AG08396 (cell line): ENCODE measurements around the gene OLA1.

Experiments used
- DNase-seq: peaks from one replicate; pipeline ENCODE4 v3.0.0; 2012; ENCODE audit warnings: low spot score, mixed read lengths

Gene OLA1

DNA sequence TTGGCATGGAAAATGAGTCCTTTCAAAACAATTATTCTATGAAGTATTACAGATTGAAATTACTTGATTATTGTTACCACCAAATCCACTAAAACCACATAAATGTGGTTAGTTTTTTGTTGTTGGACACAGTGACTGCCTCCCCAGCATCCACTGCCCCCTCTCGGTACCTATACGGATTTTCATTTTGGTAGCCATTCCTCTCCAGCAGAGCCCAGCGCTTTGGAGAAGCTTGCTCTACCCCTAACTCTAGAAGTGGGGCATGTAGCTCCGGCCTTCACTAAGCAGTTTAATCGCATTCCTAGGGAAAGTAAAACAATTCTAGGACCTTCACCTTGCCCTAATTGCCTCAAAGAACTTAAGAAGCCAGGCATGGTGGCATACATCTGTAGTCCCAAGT, 24.2 kb downstream of the OLA1 start:
- DNase-seq: no peak

DNA sequence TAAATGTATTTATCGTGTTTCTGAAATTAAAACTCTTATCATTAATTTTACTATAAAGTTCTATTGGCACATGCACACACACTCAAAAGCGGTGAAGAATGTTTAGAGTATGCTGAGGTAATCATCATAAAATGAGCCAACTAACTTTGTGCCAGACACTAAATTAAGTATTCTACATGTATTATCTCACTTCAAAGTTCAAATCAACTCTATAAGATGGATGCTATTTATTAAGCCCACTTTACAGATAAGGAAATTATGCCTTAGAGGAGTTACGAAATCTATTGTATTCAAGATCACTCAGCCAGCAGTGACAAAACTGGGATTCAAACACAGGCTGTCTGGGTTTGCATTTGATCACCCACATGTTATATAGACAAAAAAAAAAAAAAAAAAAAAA, 24.9 kb downstream of the OLA1 start:
- DNase-seq: no peak

DNA sequence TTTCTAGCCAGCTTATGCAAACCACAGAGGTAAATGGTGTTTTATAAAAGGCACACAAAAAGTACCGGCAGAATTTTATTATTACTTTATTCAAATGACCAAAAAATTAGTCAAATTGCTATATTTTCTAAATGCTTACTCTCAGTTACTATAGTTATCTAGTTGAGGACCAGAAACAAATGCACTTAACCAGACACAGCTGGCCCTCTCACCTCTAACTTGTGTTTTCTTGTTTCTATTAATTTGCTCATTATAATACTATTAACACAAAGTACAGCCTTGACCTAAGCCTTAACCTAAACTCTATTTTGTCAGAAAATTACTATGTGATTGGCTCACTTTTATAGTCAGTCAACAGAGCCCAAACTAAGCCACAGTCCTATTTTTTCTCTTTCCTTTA, 26.2 kb downstream of the OLA1 start:
- DNase-seq: no peak

GRCh38 chr2:174219321-174219720, 29.0 kb downstream of the OLA1 start:
- no peak for DNase-seq

DNA sequence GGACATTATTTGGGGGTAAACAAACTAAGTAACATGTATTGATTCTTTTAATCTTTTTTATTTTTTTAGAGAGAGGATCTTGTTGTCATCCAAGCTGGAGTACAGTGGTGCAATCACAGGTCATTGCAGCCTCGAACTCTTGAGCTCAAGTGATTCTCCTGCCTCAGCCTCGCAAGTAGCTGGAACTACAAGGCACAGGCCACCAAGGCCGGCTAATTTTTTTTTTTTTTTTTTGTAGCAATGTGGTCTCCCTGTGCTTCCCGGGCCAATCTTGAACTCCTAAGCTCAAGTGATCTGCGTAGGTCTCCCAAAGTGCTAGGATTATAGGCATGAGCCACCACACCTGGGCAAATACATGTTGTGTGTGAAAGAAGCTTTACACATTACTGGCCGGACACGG, 29.6 kb downstream of the OLA1 start:
- no peak for DNase-seq

DNA sequence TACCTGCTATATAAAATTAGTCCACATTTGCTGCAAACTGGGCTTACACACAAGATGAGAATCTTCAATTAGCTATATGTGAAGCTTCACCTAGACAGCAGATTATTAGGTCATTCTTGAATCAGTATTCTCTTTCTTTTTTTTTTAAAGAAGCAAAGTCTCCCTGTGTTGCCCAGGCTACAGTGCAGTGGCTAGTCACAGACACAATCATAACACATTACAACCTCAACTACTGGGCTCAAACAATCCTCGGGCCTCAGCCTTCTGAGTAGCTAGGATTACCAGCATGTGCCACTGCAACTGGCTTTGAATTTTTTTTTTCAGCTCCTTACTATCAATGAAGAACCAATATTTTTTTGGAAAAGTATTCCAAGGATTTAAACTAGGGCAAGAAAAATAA, 30.5 kb downstream of the OLA1 start:
- no peak for DNase-seq

GRCh38 chr2:174211954-174212353, 36.4 kb downstream of the OLA1 start:
- DNase-seq: no peak

- no peak for DNase-seq
These were observed 37.5 kb downstream of the OLA1 start for GRCh38 chr2:174210862-174211261.

DNA sequence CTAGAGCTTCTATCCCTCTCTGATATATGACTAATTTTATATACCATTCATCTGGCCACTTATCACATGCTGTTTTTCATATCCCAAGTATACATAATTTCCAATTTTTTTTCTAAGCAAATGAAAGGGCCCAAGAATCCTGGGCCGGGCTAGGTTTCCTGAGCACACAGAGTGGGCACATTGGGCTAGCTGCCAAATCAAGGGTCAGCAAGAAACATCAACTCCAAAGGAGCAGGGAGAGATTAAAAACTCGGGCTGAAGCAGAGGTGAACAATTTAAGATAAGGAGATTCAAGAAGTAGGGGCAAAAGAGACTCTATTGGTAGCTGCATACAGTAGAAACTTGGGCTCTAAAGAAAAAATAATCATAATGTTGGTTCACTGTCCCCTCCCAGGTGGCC, 39.0 kb downstream of the OLA1 start:
- DNase-seq: no peak

DNA sequence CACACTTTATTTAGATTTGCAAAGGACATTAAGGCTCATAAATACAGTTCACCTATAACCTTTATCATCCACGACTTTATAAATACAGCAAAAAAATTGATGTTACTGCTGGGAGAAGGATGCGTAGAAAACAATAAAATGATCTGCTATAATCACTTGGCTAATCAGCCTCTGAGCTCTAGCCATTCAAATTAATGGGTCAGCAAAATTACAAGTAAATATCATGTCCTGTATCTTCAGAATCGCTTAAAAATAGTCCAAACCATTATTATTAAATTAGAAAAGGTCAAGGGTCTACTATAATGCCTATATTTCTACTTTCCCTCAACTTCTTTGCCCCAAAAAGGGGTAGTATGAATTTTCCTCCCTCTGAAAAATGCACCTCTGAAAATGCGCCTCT, 40.3 kb downstream of the OLA1 start:
- DNase-seq: no peak

DNA sequence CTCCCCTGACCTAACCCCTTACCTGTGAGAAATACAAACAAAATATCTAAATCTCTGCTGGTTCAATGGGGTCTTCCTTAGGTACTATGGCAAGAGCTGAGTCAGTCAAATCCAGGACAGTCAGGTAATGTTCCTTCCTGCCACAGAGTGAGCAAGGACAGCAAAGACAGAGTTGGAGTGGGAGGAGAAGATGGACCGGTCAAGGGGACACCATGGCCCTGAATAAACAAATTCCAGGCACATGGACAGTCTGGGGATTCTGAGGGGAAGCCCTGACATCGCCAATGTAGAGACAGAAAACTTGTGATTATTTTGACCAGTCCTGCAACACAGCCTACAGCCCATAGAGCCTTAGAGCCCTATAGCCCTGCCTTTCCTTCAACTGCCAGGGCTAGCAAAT, 42.8 kb downstream of the OLA1 start:
- no peak for DNase-seq

DNA sequence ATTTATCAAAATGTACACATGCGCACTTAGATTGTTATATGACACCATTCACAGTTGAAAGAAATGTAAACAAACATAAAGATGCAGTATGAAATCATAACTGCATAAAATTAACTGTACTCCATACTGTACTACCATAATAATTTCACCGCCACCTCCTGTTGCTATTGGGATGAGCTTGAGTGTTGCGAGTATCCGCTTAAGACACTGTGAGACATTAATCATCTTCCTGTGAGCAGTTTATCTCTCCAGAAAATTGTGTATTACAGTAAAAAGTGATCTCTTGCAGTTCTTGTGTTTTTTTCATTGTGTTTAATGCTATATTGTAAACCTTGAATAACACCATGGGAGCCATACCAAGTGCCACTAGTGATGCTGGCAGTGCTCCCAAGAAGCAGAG, 46.1 kb downstream of the OLA1 start:
- DNase-seq: no peak

GRCh38 chr2:174198846-174199564, 49.3 kb downstream of the OLA1 start:
- DNase-seq: no peak

DNA sequence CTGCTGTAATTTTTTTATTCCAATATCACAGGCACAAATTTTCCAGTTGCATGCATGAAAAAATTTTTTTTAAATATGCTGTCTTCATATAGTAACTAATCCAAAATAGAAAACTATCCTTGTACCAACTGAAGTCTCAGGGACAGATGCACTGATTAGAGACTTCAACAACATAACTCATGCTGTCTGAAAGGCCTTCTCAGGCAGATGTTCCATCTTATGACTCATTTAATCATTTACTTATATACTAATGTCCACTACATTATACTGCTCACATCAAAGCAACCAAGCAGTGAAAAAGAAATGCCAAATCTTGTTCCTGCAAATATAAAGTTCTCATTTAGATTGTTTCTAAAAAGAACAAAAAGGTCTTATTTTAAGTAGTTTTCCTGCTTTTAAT, 53.1 kb downstream of the OLA1 start:
- no peak for DNase-seq

- no peak for DNase-seq
These were observed 54.6 kb downstream of the OLA1 start for GRCh38 chr2:174193737-174194136.

DNA sequence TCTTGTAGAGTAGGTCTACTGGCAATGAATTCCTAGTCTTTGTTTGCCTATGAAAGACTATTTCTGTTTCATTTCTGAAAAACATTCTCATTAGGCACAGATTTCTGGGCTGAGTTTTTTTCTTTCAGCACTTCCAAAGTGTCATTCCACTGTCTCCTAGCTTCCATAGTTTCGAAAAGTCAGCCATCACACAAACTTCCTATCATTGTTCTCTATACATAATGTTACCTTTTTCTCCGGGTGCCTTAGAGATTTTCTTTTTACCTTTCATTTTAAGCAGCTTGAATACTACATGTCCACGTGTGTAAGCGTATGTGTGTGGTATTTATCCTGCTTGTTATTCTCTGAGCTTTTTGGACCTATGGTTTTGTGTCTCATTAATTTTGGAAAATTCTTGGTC, 55.7 kb downstream of the OLA1 start:
- no peak for DNase-seq

- DNase-seq: no peak
These were observed 56.8 kb downstream of the OLA1 start for GRCh38 chr2:174191342-174192074.

DNA sequence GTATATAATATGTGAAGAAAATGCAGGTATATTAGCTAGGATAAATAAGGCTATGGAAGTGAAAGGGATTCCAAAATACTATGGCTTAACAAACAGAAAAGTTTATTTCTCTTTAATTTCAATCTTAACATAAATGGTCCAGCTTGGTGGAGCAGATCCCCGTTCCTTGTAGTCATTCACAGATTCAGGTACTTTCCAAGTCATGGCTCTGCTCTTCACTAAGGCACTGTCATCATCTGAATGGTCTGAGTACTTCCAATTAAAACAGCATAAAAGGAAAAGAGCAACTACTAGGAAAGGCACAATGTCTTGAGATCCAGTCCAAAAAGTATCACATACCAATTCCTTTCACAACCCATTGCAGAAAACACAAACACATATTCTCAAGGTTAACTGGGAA, 63.4 kb downstream of the OLA1 start:
- no peak for DNase-seq

DNA sequence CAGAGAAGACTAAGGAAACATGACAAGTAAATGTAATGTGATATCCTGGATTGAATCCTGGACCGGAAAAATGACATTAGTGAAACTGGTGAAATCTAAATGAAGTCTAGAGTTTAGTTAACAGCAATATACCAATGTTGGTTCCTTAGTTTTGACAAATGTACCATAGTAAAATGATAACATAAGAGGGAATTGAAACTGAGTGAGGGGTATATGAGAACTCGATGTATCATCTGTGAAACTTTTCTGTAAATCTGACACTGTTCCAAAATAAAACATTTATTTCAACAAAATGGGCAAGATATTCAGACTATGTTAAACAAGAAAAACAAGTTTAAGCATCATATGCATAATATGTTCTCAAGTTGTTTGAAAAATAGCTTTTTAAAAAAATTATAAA, 63.8 kb downstream of the OLA1 start:
- no peak for DNase-seq

DNA sequence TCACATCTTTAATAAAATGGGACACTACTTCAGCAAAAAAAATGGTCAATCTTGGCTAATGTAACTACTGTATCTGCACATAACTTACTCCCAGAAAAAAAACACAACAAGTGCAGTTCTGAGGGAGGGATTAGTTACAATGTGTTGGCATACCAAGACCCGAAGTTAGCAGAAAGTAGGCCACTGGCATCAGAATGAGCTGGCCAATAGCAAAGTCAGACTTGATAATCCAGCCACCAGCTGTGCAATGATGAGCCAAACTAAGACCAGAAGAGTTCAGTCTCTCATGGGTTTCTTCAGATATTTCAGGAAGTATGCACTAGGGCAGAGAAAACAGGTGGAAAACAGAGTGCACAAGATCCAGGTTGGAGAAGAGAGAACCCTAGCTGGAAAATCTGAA, 65.3 kb downstream of the OLA1 start:
- no peak for DNase-seq

GRCh38 chr2:174181368-174181767, 67.0 kb downstream of the OLA1 start:
- DNase-seq: no peak

DNA sequence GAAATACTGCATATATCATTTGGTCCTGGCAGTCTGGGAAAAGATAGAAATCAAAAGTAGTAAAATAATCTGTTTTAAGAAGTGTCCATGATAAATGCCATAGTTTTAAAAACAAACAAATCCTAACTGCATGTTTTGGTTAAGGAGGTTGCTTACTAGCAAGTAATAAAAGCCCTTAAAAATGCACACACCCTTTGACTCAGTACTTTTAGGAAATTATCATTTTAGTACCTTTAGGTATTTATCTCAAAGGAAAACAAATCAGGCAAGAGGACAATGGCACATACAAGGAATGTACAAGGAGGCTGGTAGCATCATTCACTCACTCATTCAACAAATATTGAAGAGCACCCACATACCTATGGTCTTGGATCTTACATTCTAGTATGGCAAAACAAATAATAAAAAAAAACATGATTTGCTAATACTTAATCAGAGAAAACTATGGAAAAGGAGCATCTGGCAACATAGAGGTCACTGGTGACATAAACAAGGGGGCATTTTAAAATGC, 67.6 kb downstream of the OLA1 start:
- DNase-seq: no peak

DNA sequence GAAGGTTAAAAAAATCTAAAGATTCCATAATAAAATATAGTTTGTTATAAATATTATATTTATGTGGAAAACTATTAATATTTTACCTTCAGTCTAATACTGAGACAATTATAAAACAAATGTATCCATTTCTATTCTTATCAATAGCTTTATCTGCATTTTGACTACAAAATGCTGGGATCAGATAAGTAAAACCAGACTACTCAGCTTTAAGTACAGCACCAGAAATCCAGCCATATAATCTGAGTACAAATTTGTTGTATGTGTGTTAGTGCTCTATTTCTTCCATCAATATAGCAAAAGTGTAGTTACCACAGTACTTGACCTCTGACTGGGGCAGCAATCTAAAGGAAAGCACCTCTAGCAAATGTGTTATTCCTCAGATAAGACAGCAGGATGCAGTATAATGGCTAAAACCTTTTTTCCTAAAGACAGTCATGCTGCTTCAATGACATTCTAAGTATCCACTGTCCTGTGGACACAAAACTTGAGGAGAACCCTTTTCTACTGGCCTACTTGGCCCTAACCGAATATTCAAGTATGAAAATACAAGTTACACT, 68.1 kb downstream of the OLA1 start:
- no peak for DNase-seq
